Astrocyte of the cerebellum (primary cell): Measurements from ENCODE around the gene ABLIM2.

Experiments
- DNase-seq: peaks from one replicate; pipeline ENCODE4 v3.0.0-alpha.2; 2011; ENCODE audit warnings: low read depth
- H3K4me3 ChIP-seq: 2 replicates; pipeline ENCODE4 v1.5.1; 2011; ENCODE audit warnings: mild to moderate bottlenecking, low read depth, low read length, moderate library complexity
- in situ Hi-C: cut with HindIII; loops from 2 replicates; pipeline ENCODE4 v1.10.0; 2017; ENCODE audit warnings: low sequenced_read_pairs
- TF ChIP-seq, protein P1 (sequence below): IDR thresholded peaks from 2 replicates; pipeline ENCODE4 v1.5.1; 2012; ENCODE audit warnings: low read length, low read depth, moderate library complexity, mild to moderate bottlenecking; ENCODE audit errors: missing control alignments

The ABLIM2 gene

DNA sequence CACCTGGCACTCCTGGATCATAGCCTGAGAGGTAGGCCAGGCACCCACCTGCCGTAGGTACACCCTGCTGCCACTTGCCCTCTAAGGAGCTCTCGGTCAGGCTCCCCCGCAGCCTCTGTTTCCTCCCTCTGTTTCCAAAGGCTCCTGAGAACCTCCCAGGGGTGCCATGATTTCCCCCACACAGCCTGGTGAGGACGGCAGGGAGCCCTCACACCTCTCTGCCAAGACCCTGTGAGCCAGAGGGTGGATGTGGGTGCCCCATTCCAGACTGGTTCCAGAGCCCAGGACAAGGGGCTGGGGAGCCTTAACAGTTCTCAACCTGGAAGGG is 1.6 kb upstream of the ABLIM2 start:
- no peak for DNase-seq
- in situ Hi-C loops: no loop called here
- TF ChIP-seq, protein P1, sequence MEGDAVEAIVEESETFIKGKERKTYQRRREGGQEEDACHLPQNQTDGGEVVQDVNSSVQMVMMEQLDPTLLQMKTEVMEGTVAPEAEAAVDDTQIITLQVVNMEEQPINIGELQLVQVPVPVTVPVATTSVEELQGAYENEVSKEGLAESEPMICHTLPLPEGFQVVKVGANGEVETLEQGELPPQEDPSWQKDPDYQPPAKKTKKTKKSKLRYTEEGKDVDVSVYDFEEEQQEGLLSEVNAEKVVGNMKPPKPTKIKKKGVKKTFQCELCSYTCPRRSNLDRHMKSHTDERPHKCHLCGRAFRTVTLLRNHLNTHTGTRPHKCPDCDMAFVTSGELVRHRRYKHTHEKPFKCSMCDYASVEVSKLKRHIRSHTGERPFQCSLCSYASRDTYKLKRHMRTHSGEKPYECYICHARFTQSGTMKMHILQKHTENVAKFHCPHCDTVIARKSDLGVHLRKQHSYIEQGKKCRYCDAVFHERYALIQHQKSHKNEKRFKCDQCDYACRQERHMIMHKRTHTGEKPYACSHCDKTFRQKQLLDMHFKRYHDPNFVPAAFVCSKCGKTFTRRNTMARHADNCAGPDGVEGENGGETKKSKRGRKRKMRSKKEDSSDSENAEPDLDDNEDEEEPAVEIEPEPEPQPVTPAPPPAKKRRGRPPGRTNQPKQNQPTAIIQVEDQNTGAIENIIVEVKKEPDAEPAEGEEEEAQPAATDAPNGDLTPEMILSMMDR: no peak
- no peak overlapping the region for H3K4me3 ChIP-seq

DNA sequence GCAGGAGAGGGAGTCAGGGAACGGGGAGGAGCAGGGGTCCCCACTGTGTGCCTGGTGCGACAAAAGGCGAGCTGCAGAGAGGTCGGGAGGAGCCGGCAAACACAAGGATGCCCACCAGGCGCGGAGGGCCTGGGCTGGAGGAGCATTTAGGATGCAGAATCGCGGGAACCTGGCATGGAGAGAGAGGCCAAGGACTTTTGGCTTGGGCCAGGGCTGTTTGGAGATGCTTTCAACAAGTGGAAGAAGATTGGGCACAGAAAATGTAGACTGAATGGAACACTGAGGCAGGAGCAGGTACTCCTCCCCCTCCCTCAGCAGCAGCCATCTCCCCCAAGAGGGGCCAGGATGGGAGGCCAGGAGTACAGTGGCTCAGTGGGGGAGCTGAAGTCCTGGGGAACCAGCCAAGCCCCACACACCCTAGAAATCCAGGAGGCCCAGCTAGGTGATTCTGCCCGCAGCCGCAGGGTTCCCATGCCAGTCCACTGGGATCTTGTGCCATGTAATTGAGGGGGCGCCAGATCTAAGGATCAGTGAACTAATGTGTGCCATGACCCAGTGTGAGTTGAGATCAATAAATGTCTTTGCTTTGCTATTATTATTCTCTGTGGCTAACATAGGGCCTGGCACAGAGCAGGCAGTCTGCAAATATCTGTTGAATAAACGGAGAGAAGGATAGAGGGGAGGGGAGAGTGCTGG is 1.1 kb upstream of the ABLIM2 start:
- TF ChIP-seq, protein P1: no peak

DNA sequence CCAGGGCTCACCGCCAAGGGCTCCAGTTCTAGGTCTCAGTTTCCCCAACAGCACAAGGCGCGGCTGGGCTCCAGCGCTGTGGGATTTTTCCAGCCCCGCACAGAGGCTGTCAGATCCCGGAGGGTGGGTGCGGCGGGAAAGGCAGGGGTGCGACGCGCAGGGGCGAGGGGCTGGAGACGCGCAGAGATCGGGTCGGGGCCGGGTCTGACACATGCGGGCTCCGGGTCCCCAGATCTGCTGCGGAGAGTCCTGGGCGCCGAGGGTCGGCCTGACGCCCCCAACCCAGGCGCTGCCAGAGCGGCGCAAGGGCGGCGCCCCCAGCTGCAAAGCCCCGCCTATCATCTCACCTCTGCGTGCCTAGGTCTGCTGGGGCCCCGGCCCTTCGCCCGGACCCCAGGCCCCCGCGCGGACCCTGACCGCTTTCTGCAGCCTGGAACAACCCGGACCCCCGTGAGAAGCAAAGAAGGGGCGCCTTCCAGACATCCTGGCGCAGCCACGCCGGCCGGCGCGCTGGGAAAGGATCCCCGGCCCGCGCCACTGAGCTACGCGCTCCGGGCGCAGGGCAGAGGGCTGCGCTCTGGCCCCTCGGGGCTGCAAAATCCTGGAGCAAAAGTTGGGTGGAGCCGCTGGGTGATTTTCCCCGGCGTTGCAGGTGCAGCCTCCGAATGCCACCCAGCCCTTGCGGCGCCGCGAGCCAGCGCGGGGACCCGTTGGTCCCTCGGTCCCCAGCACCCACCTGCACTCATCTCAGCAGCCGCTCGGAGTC is 486 bp downstream of the ABLIM2 start:
- in situ Hi-C loops: no loop called here
- H3K4me3 ChIP-seq: peak overlapping the region; percentile 40
- TF ChIP-seq, protein P1: no peak
- DNase-seq: no peak

More for the DNA sequence above, 1.1 kb upstream of the ABLIM2 start:
- peak overlapping the region; percentile 88 for H3K4me3 ChIP-seq
- in situ Hi-C loops: no loop called here
- no peak for DNase-seq

DNA sequence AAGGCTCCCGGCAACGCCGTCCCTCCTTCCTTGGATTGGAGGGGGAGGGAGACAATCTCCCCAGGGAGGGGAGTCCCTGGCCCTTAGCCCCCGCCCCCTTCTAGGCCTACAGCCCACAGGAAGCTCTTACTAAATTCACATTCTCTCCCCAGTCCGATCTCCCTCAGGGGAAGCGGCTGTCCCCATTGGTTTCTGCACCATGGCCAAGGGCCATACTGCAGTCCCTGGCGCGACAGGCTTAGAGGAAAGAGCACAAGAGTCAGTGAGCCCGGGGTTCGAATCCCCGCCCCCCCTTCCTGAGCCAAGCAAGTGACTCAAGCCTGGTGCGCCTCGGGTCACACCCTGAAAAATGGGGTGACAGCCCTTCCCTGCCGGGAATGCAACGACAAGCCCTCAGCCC is 1.1 kb downstream of the ABLIM2 start:
- TF ChIP-seq, protein P1: no peak
- in situ Hi-C loops: no loop called here
- no peak for DNase-seq
- no peak overlapping the region for H3K4me3 ChIP-seq

DNA sequence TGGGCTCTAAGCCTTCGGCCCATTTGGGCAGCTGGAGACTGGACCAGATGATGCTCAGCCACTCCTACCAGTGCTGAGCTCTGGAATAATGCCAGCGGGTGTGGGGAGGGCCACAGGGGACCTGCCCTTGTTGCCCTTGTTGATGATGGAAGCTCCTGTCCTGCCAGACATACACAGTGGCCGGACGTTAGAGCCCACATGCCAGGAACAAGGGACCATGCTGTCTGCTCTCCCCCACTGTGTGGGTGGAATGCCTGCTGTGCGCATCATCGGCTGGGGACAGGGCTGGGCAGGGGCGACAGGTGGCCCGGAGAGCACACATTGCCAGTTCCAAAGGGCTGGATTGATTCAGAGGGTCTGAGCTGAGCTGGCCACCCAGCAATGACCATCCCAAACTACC is 2.0 kb downstream of the ABLIM2 start:
- TF ChIP-seq, protein P1: no peak
- no peak for DNase-seq
- H3K4me3 ChIP-seq: no peak overlapping the region
- in situ Hi-C loops: no loop called here

DNA sequence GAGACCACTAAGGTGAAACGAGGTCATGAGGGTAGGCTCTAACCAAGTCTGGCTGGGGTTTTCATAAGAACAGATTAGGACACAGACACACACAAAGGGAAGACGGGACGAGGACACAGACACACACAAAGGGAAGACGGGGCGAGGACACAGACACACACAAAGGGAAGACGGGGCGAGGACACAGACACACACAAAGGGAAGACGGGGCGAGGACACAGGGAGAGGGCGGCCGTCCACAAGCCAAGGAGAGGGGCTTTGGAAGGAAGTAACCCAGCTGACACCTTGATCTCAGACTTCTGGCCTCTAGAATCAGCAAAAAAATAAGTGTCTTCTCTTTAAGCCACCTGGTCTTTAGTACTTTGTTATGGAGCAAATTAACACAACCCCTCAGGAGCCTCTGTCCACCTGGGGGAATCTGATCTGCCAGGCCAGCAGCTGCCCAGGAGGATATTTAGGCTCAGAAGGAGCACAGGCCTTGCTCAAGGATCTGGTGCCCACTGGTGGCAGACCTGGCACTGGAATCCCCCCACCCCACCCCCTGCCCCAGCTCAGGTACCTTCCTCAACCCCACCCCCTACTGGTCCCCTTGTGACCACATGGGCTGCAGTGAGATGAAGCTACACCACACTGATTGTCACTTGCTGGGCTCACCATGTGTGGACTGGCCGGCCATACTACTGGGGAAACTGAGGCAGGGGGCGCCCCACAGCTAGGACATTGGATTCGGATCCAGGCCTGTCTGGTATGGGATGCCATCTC is 2.8 kb downstream of the ABLIM2 start:
- in situ Hi-C loops: no loop called here
- H3K4me3 ChIP-seq: no peak overlapping the region
- TF ChIP-seq, protein P1: no peak
- DNase-seq: no peak
